HL-60 (cell line): ENCODE results near the gene ROBO1.

ENCODE experiments used
- DNase-seq, 2 experiments: peaks; one replicate each; pipeline ENCODE4 v3.0.0-alpha.2; 2010 to 2020; ENCODE audit warnings: low read depth in 1 of 2, low spot score in 1 of 2
- H3K27ac ChIP-seq: fragments of 250-450 bp; sonication (Bioruptor Pico); replicated peaks from 2 replicates; pipeline ENCODE4 v1.5.1; 2020; ENCODE audit warnings: mild to moderate bottlenecking, moderate library complexity
- H3K27me3 ChIP-seq: fragments of 250-450 bp; sonication (Bioruptor Pico); 2 replicates; pipeline ENCODE4 v1.5.1; 2021; ENCODE audit warnings: mild to moderate bottlenecking, moderate library complexity; ENCODE audit not compliant: insufficient read depth, poor library complexity, severe bottlenecking
- H3K4me3 ChIP-seq: replicated peaks from 2 replicates; pipeline ENCODE4 v1.5.1; 2011; ENCODE audit warnings: mild to moderate bottlenecking, control low read depth, low read length; ENCODE audit not compliant: insufficient read depth
- GABPA ChIP-seq: IDR thresholded peaks from 2 replicates; pipeline ENCODE4 v1.6.1; 2012; ENCODE audit warnings: low read depth
- POLR2AphosphoS5 ChIP-seq: IDR thresholded peaks from 2 replicates; pipeline ENCODE4 v1.6.1; 2012; ENCODE audit warnings: low read depth
- REST ChIP-seq: IDR thresholded peaks from 2 replicates; pipeline ENCODE4 v1.6.1; 2012; ENCODE audit warnings: low read depth; ENCODE audit not compliant: insufficient replicate concordance
- SPI1 ChIP-seq: IDR thresholded peaks from 2 replicates; pipeline ENCODE4 v1.6.1; 2012; ENCODE audit warnings: low read depth, mild to moderate bottlenecking, borderline replicate concordance
- TF ChIP-seq, protein P1 (sequence below): IDR thresholded peaks from one replicate; pipeline ENCODE4 v1.5.1; 2011; ENCODE audit warnings: low read length, control low read depth, inconsistent platforms; ENCODE audit not compliant: insufficient read depth

The ROBO1 gene

DNA sequence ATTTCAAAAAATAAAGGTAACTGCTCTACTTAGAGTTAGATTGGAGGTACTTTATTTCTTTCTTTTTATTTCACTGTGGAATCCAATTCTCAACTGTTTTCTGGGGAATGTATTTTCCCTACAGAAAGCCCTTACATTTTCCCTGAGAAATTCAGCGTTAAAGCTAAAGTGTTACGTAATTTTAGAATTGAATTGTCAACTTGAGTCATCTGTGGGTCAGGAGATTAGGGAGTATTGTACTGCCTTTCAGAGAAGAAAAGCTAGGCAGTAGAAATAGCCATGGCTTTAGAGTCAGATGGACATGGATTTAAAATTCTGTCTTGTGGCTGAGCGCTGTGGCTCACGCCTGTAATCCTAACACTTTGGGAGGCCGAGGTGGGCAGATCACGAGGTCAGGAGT, 728.6 kb downstream of the ROBO1 start:
- TF ChIP-seq GABPA (no peak), POLR2AphosphoS5 (no peak), SPI1 (no peak), REST (no peak)
- TF ChIP-seq, protein P1, sequence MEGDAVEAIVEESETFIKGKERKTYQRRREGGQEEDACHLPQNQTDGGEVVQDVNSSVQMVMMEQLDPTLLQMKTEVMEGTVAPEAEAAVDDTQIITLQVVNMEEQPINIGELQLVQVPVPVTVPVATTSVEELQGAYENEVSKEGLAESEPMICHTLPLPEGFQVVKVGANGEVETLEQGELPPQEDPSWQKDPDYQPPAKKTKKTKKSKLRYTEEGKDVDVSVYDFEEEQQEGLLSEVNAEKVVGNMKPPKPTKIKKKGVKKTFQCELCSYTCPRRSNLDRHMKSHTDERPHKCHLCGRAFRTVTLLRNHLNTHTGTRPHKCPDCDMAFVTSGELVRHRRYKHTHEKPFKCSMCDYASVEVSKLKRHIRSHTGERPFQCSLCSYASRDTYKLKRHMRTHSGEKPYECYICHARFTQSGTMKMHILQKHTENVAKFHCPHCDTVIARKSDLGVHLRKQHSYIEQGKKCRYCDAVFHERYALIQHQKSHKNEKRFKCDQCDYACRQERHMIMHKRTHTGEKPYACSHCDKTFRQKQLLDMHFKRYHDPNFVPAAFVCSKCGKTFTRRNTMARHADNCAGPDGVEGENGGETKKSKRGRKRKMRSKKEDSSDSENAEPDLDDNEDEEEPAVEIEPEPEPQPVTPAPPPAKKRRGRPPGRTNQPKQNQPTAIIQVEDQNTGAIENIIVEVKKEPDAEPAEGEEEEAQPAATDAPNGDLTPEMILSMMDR, result no peak
- no peak overlapping the region for H3K4me3 ChIP-seq
- H3K27ac ChIP-seq, result no peak overlapping the region
- H3K27me3 ChIP-seq, result no peaks in the 10 kb centered on the region
- DNase-seq, result no peak

GRCh38 chr3:79038636-79039035, 729.2 kb downstream of the ROBO1 start:
- H3K27ac ChIP-seq, result no peak overlapping the region
- no peaks in the 10 kb centered on the region for H3K27me3 ChIP-seq
- no peak overlapping the region for H3K4me3 ChIP-seq
- TF ChIP-seq GABPA (no peak), POLR2AphosphoS5 (no peak), REST (no peak), SPI1 (no peak)
- TF ChIP-seq, protein P1, result no peak
- DNase-seq, result no peak

GRCh38 chr3:79038057-79038456, 729.7 kb downstream of the ROBO1 start:
- Histone ChIP-seq H3K4me3 (no peak overlapping the region), H3K27ac (no peak overlapping the region), H3K27me3 (no peaks in the 10 kb centered on the region)
- DNase-seq, result no peak
- TF ChIP-seq GABPA, result no peak
- TF ChIP-seq, protein P1, result no peak
- no peak for TF ChIP-seq POLR2AphosphoS5
- TF ChIP-seq SPI1, result no peak
- TF ChIP-seq REST, result no peak
